KMS-11 (cell line): ENCODE results near the gene CD22.

Experiments used
- H2AFZ ChIP-seq: fragments of 200-600 bp; sonication (generic); 2 replicates; pipeline ENCODE4 v1.6.1; 2016; ENCODE audit warnings: antibody characterized with exemption, mixed run types, low read depth
- H3K27ac ChIP-seq: fragments of 200-600 bp; sonication (generic); 2 replicates; pipeline ENCODE4 v1.6.1; 2016; ENCODE audit warnings: mild to moderate bottlenecking, mixed run types
- H3K27me3 ChIP-seq: fragments of 200-600 bp; sonication (generic); 2 replicates; pipeline ENCODE4 v1.6.1; 2017; ENCODE audit warnings: mild to moderate bottlenecking, low read depth, mixed run types, moderate library complexity; ENCODE audit not compliant: insufficient read depth
- H3K36me3 ChIP-seq: fragments of 200-600 bp; sonication (generic); 2 replicates; pipeline ENCODE4 v1.6.1; 2017; ENCODE audit warnings: mild to moderate bottlenecking, mixed run types; ENCODE audit not compliant: insufficient read depth
- H3K4me1 ChIP-seq: fragments of 200-600 bp; sonication (generic); 2 replicates; pipeline ENCODE4 v1.6.1; 2016; ENCODE audit warnings: mild to moderate bottlenecking, low read depth, mixed run types; ENCODE audit not compliant: poor library complexity, severe bottlenecking
- H3K4me2 ChIP-seq: fragments of 200-600 bp; sonication (generic); 2 replicates; pipeline ENCODE4 v1.7.0; 2016; ENCODE audit warnings: mild to moderate bottlenecking, mixed run types
- H3K4me3 ChIP-seq: fragments of 200-600 bp; sonication (generic); IDR thresholded peaks from 2 replicates; pipeline ENCODE4 v1.6.1; 2017; ENCODE audit warnings: low read depth, low read length, mixed read lengths; ENCODE audit not compliant: insufficient read depth
- H3K79me2 ChIP-seq: fragments of 200-600 bp; sonication (generic); 2 replicates; pipeline ENCODE4 v1.6.1; 2016; ENCODE audit warnings: low read depth, mixed run types; ENCODE audit not compliant: insufficient read depth
- H3K9ac ChIP-seq: fragments of 200-600 bp; sonication (generic); 2 replicates; pipeline ENCODE4 v1.6.1; 2016; ENCODE audit warnings: mild to moderate bottlenecking, mixed run types
- H4K20me1 ChIP-seq: fragments of 200-600 bp; sonication (generic); 2 replicates; pipeline ENCODE4 v1.6.1; 2016; ENCODE audit warnings: mild to moderate bottlenecking, mixed run types; ENCODE audit not compliant: insufficient read depth
- CTCF ChIP-seq: fragments of 200-600 bp; sonication (generic); conservative IDR thresholded peaks from 2 replicates; pipeline ENCODE4 v1.6.1; 2017; ENCODE audit warnings: low read depth, mild to moderate bottlenecking, antibody characterized with exemption, low read length, moderate library complexity, mixed read lengths

CD22 gene

GRCh38 chr19:35300339-35300649 is 28.7 kb upstream of the CD22 start:
- TF ChIP-seq CTCF = no peak
- no peak overlapping the region for H3K4me2 ChIP-seq
- H4K20me1 ChIP-seq = no peaks in the 10 kb centered on the region
- H3K4me1 ChIP-seq = no peaks in the 10 kb centered on the region
- H2AFZ ChIP-seq = no peak overlapping the region
- no peak overlapping the region for H3K27ac ChIP-seq
- no peaks in the 10 kb centered on the region for H3K36me3 ChIP-seq
- H3K9ac ChIP-seq = no peak overlapping the region
- H3K79me2 ChIP-seq = no peaks in the 10 kb centered on the region
- peaks cover 29% of the 10 kb centered on the region; the same call in 1 of the 2 replicates for H3K27me3 ChIP-seq
- no peak overlapping the region for H3K4me3 ChIP-seq

DNA sequence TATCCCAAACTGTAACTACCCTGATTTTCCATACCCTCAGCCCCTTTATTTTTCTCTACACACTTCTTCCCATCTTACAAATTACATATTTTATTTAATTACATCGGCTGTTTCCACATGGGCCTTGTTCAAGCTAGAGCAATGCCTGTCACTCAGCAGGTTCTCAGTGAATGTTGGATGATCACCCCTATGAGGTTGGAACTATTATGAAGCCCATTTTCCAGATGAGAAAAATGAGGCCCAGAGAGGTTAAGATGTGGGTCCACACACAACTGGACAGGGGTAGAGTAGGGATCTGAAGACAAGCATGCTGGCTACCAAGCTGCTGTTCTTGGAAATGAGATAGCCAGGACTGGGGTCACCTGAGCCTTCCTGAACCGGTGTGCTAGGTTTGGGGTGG is 27.0 kb upstream of the CD22 start:
- Histone ChIP-seq H2AFZ (no peak overlapping the region), H3K27me3 (peaks cover 29% of the 10 kb centered on the region; the same call in 1 of the 2 replicates), H4K20me1 (no peaks in the 10 kb centered on the region), H3K27ac (no peak overlapping the region), H3K79me2 (no peaks in the 10 kb centered on the region), H3K36me3 (no peaks in the 10 kb centered on the region), H3K4me3 (no peak overlapping the region), H3K9ac (no peak overlapping the region), H3K4me2 (no peak overlapping the region), H3K4me1 (no peaks in the 10 kb centered on the region)
- TF ChIP-seq CTCF = no peak

DNA sequence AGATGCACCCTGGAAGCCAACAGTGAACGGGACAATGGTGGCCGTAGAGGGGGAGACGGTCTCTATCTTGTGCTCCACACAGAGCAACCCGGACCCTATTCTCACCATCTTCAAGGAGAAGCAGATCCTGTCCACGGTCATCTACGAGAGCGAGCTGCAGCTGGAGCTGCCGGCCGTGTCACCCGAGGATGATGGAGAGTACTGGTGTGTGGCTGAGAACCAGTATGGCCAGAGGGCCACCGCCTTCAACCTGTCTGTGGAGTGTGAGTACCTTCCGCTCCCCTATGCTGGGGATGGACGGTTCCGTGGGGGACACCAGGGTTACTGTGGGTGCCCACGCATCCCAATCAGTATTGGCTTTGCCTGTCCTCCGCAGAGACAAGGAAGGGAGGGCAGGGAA is 26.5 kb upstream of the CD22 start:
- Histone ChIP-seq H3K4me2 (no peak overlapping the region), H3K4me3 (no peak overlapping the region), H3K4me1 (no peaks in the 10 kb centered on the region), H3K27me3 (peaks cover 31% of the 10 kb centered on the region; the same call in 1 of the 2 replicates), H3K9ac (no peak overlapping the region), H4K20me1 (no peaks in the 10 kb centered on the region), H2AFZ (no peak overlapping the region), H3K79me2 (no peaks in the 10 kb centered on the region), H3K27ac (no peak overlapping the region), H3K36me3 (no peaks in the 10 kb centered on the region)
- no peak for TF ChIP-seq CTCF

GRCh38 chr19:35303357-35303915 is 25.6 kb upstream of the CD22 start:
- TF ChIP-seq CTCF = no peak
- Histone ChIP-seq H3K27ac (no peak overlapping the region), H3K79me2 (no peaks in the 10 kb centered on the region), H3K9ac (no peak overlapping the region), H3K4me3 (no peak overlapping the region), H3K4me2 (no peak overlapping the region), H2AFZ (no peak overlapping the region), H3K4me1 (no peaks in the 10 kb centered on the region), H4K20me1 (no peaks in the 10 kb centered on the region), H3K27me3 (peaks cover 32% of the 10 kb centered on the region; the same call in 1 of the 2 replicates), H3K36me3 (no peaks in the 10 kb centered on the region)
